CD14-positive monocyte (primary cell): Measurements from ENCODE around the gene SERBP1. TPM values are rescaled to one million over a fixed set of nuclear protein-coding genes. Genes with fewer than 3 reads are reported as not detected.

Source experiments
- DNase-seq, 3 donors: peaks; one replicate each; pipeline ENCODE4 v3.0.0-alpha.2; 2011 to 2022
- H2AFZ ChIP-seq: 2 replicates; pipeline ENCODE4 v1.6.0; 2012; ENCODE audit warnings: mild to moderate bottlenecking, low read depth, low read length, inconsistent platforms; ENCODE audit not compliant: insufficient read depth, poor library complexity, severe bottlenecking
- H3K27ac ChIP-seq, 2 donors: 1 replicate in 1 of 2; 2 replicates in 1 of 2; pipeline ENCODE4 v1.5.1; 2012 to 2013; ENCODE audit warnings: low read length in 2 of 2, control low read depth in 1 of 2, inconsistent platforms in 1 of 2, low read depth in 1 of 2, mild to moderate bottlenecking in 1 of 2
- H3K27me3 ChIP-seq, 2 donors: one replicate each; pipeline versions ENCODE4 v1.6.0 to v1.6.1; 2011 to 2013; ENCODE audit warnings: low read length in 2 of 2; ENCODE audit not compliant: control insufficient read depth in 2 of 2, insufficient read depth in 2 of 2
- H3K36me3 ChIP-seq, 2 donors: replicated peaks in 1 of 2; 1 replicate in 1 of 2; 2 replicates in 1 of 2; pipeline versions ENCODE4 v1.5.1 to v1.6.1; 2012 to 2013; ENCODE audit warnings: low read length in 2 of 2, control low read depth in 1 of 2, inconsistent platforms in 1 of 2, mild to moderate bottlenecking in 1 of 2; ENCODE audit not compliant: insufficient read depth in 2 of 2, control insufficient read depth in 1 of 2
- H3K4me1 ChIP-seq, 2 donors: 1 replicate in 1 of 2; 2 replicates in 1 of 2; pipeline versions ENCODE4 v1.5.1 to v1.6.1; 2012 to 2013; ENCODE audit warnings: low read length in 2 of 2, control low read depth in 1 of 2, inconsistent platforms in 1 of 2, mild to moderate bottlenecking in 1 of 2, moderate library complexity in 1 of 2; ENCODE audit not compliant: insufficient read depth in 2 of 2, control insufficient read depth in 1 of 2
- H3K4me2 ChIP-seq: replicated peaks from 2 replicates; pipeline ENCODE3; 2012; ENCODE audit warnings: low read length, moderate library complexity, mild to moderate bottlenecking; ENCODE audit not compliant: poor library complexity, severe bottlenecking; ENCODE audit errors: extremely low read depth
- H3K4me3 ChIP-seq, 3 experiments: fragments of 200-600 bp in 1 of 3; sonication (generic) in 1 of 3; replicated peaks in 1 of 3; 1 replicate in 2 of 3; 2 replicates in 1 of 3; pipeline ENCODE4 v1.5.1; 2011 to 2013; ENCODE audit warnings: low read length in 3 of 3, mild to moderate bottlenecking in 3 of 3, control low read depth in 2 of 3, low read depth in 2 of 3, inconsistent platforms in 1 of 3, moderate library complexity in 1 of 3
- H3K79me2 ChIP-seq: 2 replicates; pipeline ENCODE4 v1.6.0; 2012; ENCODE audit warnings: mild to moderate bottlenecking, control low read depth, inconsistent platforms, low read length, moderate library complexity; ENCODE audit not compliant: insufficient read depth
- H3K9ac ChIP-seq: 2 replicates; pipeline ENCODE4 v1.6.0; 2017; ENCODE audit warnings: low read length, mild to moderate bottlenecking; ENCODE audit not compliant: insufficient read depth, poor library complexity, severe bottlenecking
- H3K9me3 ChIP-seq, 2 donors: replicated peaks in 1 of 2; 1 replicate in 1 of 2; 2 replicates in 1 of 2; pipeline versions ENCODE4 v1.5.1 to v1.6.1; 2012 to 2013; ENCODE audit warnings: low read length in 2 of 2, control low read depth in 1 of 2; ENCODE audit not compliant: control insufficient read depth in 1 of 2, insufficient read depth in 1 of 2
- H4K20me1 ChIP-seq: 2 replicates; pipeline ENCODE4 v1.6.0; 2012; ENCODE audit warnings: mild to moderate bottlenecking, low read length, control low read depth, moderate library complexity; ENCODE audit not compliant: insufficient read depth
- H3K27ac Mint-ChIP-seq, 7 donors: one replicate each; pipeline ENCODE4 v1.8.0; 2020; ENCODE audit warnings: mild to moderate bottlenecking in 7 of 7, mixed read lengths in 7 of 7, moderate library complexity in 6 of 7, inconsistent platforms in 2 of 7
- H3K27me3 Mint-ChIP-seq, 3 donors: one replicate each; pipeline ENCODE4 v1.8.0; 2021 to 2022; ENCODE audit warnings: low read depth in 3 of 3, mild to moderate bottlenecking in 3 of 3, mixed read lengths in 3 of 3, moderate library complexity in 3 of 3, inconsistent platforms in 1 of 3
- H3K36me3 Mint-ChIP-seq, 2 donors: one replicate each; pipeline ENCODE4 v1.8.0; 2020; ENCODE audit warnings: mixed read lengths in 2 of 2, inconsistent platforms in 1 of 2, mild to moderate bottlenecking in 1 of 2
- H3K4me1 Mint-ChIP-seq: one replicate; pipeline ENCODE4 v1.8.0; 2020; ENCODE audit warnings: mild to moderate bottlenecking, mixed read lengths
- H3K4me3 Mint-ChIP-seq, 2 donors: one replicate each; pipeline ENCODE4 v1.8.0; 2020; ENCODE audit warnings: mild to moderate bottlenecking in 2 of 2, mixed read lengths in 2 of 2, moderate library complexity in 1 of 2
- H3K9me3 Mint-ChIP-seq, 7 donors: one replicate each; pipeline ENCODE4 v1.8.0; 2020 to 2022; ENCODE audit warnings: mixed read lengths in 7 of 7, mild to moderate bottlenecking in 6 of 7, moderate library complexity in 6 of 7, inconsistent platforms in 2 of 7
- WGBS: methylation state at CpG from one replicate; pipeline ENCODE4 v1.1.5; 2013; ENCODE audit warnings: missing lambda C conversion rate; ENCODE audit not compliant: insufficient coverage; 5-methylcytosine and 5-hydroxymethylcytosine counted together
- intact Hi-C, 2 donors: fragments of 100-400 bp; cut with micrococcal nuclease; formaldehyde crosslinking; loops; one replicate each; pipeline versions ENCODE4 v1.15.0 to v1.15.1; 2023
- polyA plus RNA-seq, 3 donors: library from polyadenylated mRNA; depleted of rRNA in 1 of 3; unstranded in 2 of 3; stranded (reverse) in 1 of 3; fragments of 300-500 nt in 2 of 3; fragments of >200 nt in 1 of 3; fragmentation: Illumina TruSeq in 2 of 3; gene quantifications; 1 replicate in 2 of 3; 2 replicates in 1 of 3; pipeline ENCODE4 v1.2.3, GENCODE V29; 2012 to 2021
- TF ChIP-seq, protein P1 (sequence below): fragments of 200-600 bp; IDR thresholded peaks from one replicate; pipeline ENCODE4 v1.8.0; 2022; ENCODE audit warnings: antibody characterized with exemption, mild to moderate bottlenecking

Gene SERBP1
- polyA plus RNA-seq, 3 donors = 38.2 to 78.8 (median 75.3) TPM

DNA sequence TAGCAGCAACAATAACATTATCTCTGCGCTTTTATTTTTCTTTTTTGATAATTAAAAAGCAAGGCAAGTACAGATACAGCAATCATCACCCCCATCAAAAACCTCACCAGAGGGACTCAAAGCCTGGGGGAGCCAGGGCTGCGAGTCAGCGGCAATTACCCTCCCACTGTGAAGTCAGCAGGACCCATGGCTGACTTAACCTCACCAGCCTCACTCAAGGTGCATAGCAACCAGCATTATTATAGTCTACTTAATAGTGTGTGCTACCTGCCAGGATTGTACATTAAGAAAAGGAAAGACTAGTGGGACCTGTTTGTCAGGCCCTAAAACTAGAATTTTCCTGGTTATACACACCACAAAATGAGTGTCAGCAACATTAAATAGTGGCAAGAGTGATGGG lies 28.9 kb upstream of the SERBP1 start:
- Histone ChIP-seq H3K9me3 (no peaks in the 10 kb centered on the region), H3K27me3 (no peaks in the 10 kb centered on the region), H3K9ac (no peak overlapping the region), H3K4me2 (no peak overlapping the region), H2AFZ (no peak overlapping the region), H3K79me2 (no peaks in the 10 kb centered on the region), H3K27ac (no peak overlapping the region), H3K4me3 (no peak overlapping the region), H3K4me1 (no peaks in the 10 kb centered on the region), H4K20me1 (no peaks in the 10 kb centered on the region), H3K36me3 (no peaks in the 10 kb centered on the region)
- TF ChIP-seq, protein P1, sequence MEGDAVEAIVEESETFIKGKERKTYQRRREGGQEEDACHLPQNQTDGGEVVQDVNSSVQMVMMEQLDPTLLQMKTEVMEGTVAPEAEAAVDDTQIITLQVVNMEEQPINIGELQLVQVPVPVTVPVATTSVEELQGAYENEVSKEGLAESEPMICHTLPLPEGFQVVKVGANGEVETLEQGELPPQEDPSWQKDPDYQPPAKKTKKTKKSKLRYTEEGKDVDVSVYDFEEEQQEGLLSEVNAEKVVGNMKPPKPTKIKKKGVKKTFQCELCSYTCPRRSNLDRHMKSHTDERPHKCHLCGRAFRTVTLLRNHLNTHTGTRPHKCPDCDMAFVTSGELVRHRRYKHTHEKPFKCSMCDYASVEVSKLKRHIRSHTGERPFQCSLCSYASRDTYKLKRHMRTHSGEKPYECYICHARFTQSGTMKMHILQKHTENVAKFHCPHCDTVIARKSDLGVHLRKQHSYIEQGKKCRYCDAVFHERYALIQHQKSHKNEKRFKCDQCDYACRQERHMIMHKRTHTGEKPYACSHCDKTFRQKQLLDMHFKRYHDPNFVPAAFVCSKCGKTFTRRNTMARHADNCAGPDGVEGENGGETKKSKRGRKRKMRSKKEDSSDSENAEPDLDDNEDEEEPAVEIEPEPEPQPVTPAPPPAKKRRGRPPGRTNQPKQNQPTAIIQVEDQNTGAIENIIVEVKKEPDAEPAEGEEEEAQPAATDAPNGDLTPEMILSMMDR = no peak
- WGBS = no CpG with 5 or more reads among the region's 3 CpGs
- H3K27me3 Mint-ChIP-seq = peaks cover 0 to 5% (median 0%) of the 10 kb centered on the region in 3 donors
- no peaks in the 10 kb centered on the region for H3K9me3 Mint-ChIP-seq
- H3K27ac Mint-ChIP-seq = no peak overlapping the region
- intact Hi-C loops = no loop called here
- DNase-seq = no peak
- no peaks in the 10 kb centered on the region for H3K36me3 Mint-ChIP-seq
- H3K4me1 Mint-ChIP-seq = no peaks in the 10 kb centered on the region
- H3K4me3 Mint-ChIP-seq = no peak overlapping the region

DNA sequence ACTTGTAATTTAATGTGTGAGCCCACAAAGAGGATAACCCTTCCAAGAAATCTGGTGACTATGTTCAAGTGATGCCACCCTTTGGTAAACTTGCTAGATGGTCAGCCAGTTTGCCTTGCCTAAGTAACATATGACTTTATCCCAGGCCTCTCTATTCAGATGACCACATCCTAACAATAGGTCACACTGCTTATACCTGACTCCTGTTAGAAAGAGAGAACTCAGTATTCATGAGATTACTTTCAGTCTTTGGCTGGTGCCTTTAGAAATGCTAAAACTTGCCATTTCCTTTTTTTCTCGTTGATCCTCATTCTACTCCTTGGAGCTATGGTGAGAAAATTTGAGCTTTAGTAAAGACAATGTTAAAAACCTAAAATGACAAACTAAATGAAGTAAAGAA lies 28.5 kb upstream of the SERBP1 start:
- TF ChIP-seq, protein P1 = no peak
- no peak for DNase-seq
- Histone ChIP-seq H3K9ac (no peak overlapping the region), H3K27me3 (no peaks in the 10 kb centered on the region), H4K20me1 (no peaks in the 10 kb centered on the region), H3K4me3 (no peak overlapping the region), H3K9me3 (no peaks in the 10 kb centered on the region), H3K79me2 (no peaks in the 10 kb centered on the region), H3K27ac (no peak overlapping the region), H3K4me1 (no peaks in the 10 kb centered on the region), H3K36me3 (no peaks in the 10 kb centered on the region), H3K4me2 (no peak overlapping the region), H2AFZ (no peak overlapping the region)
- Mint-ChIP-seq H3K4me3 (no peak overlapping the region), H3K27me3 (peaks cover 0 to 4% (median 0%) of the 10 kb centered on the region in 3 donors), H3K27ac (no peak overlapping the region), H3K9me3 (no peaks in the 10 kb centered on the region), H3K4me1 (no peaks in the 10 kb centered on the region), H3K36me3 (no peaks in the 10 kb centered on the region)
- no CpG with 5 or more reads among the region's 1 CpG for WGBS
- intact Hi-C loops = no loop called here
